GM12873 (cell line): Measurements from ENCODE around the gene PSTPIP2.

Experiments
- CTCF ChIP-seq: IDR thresholded peaks from 2 replicates; pipeline ENCODE4 v1.5.1; 2012; ENCODE audit warnings: low read depth, mild to moderate bottlenecking, moderate library complexity, low read length, control low read depth; ENCODE audit not compliant: insufficient read depth; ENCODE audit errors: missing control alignments

The PSTPIP2 gene

DNA sequence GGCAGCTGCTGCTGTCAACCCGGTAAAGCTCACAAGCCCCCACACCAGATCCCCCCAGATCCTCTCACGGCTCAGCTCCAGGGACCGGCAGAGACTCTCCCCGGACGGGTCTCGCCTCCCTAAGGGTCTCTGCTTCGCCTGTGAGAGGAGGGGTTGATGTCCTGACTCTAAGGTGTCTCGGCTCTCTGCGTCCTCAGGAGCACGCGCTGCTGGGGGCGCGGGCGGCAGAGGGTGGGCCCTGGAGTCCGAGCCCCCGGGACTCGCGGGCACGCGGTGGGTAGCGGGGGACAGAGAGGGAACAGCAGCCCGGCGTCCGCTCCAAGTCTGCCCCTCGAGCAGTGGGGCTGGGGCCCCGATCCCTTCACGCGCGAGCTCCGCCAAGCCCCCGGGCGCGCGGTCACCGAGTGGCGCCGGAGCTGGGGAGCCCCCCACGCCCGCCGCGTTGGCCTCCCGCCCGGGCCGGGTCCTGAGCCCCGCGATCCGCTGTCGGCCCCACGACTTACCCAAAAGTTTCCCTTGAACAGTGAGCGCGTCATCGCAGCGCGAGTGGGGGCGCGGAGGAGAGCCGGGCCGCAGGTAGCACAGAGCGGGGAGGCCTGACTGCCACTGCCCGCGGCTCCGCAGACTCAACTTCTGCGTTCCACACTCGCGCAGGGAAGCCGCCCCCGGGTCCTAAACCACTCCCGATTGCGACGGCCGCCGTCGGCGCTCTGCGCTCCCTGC, at the start of gene PSTPIP2:
Gene PSTPIP2 (minus strand): TSS at position 608 of the 723 bp plus-strand sequence. CDS start 72 bp downstream, at position 536.
- TF ChIP-seq CTCF: no peak

- no peak for TF ChIP-seq CTCF
These were observed 41.7 kb upstream of the PSTPIP2 start for GRCh38 chr18:46113751-46114150.

- TF ChIP-seq CTCF: no peak
These were observed 38.3 kb upstream of the PSTPIP2 start for GRCh38 chr18:46110406-46110805.

DNA sequence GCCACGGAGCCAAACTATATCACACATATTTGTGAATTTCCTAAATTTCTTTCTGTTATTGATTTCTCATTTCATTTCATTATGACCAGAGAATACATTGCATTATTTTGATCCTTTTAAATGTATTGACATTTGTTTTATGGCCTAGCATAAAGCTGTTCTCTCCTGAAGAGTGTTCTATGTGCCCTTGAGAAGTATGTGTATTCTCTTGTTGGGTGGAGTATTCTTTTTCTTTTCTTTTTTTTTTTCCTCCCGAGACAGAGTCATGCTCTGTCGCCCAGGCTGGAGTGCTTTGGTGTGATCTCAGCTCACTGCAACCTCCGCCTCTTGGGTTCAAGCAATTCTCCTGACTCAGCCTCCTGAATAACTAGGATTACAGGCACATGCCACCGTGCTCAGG, 37.3 kb upstream of the PSTPIP2 start:
- no peak for TF ChIP-seq CTCF

DNA sequence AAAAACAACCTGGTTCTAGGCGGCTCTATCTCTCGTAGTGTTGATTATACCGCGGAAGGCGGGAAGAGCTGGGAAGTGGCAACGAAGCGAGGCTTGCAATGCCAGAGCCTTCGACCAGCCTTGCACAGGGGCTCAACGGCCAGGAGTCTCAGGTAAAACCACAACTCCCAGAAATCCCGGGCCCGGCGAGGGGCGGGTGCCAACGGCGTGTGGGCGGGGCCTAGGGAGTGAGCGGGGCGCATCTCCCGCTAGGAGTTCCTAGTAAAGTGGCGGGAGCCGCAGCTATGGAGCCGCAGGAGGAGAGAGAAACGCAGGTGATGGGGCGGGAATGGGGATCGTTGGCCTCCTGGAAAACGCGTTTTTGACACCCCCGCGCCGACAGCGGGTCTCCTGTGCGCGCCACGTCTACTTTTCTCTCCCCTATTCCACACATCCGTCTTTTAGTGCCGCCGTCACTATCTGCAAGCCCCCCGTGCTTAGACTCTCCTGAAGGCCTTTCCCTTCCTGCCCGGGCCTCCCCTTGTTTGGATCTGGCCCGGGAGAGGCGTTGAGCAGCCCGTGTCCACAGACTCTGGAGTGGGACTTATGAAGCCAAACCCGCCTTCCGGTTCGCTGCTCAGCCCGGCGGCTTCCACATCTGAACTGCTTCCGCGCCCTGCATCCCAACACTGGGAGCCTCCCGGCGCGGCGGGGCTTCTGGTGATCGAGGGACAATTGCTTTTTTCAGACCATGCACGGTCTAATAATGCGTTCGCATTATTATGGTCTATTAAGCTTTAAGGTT, 32.3 kb upstream of the PSTPIP2 start, which contains the start of gene HAUS1:
Gene HAUS1 (plus strand): TSS at position 258 of the 784 bp plus-strand sequence. CDS start 27 bp downstream, at position 285.
- no peak for TF ChIP-seq CTCF

GRCh38 chr18:46099463-46099862, 27.4 kb upstream of the PSTPIP2 start:
- TF ChIP-seq CTCF: no peak

DNA sequence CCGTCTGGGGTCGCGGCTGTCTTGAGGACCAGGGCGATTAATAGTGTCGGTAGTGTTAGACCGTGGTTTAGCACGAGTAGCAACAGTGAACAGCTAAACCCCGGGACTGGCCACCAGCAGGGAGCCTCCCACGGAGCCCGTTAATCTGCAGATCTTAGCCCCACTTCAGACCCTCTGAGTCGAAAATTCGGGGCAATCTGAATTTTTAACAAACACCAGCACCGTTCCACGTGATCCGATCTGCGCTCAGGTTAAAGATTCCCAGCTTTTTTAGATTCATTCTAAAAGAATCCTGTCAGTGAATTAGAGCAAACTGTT, 26.5 kb upstream of the PSTPIP2 start:
- no peak for TF ChIP-seq CTCF
